HG02973 (cell line): ENCODE results near the gene SAMMSON.

ENCODE experiments used
- ATAC-seq: cut with Tn5 transposase; IDR thresholded peaks from one replicate; pipeline ENCODE4 v1.9.1; 2021; ENCODE audit warnings: moderate library complexity; ENCODE audit not compliant: unreplicated experiment

The SAMMSON gene

DNA sequence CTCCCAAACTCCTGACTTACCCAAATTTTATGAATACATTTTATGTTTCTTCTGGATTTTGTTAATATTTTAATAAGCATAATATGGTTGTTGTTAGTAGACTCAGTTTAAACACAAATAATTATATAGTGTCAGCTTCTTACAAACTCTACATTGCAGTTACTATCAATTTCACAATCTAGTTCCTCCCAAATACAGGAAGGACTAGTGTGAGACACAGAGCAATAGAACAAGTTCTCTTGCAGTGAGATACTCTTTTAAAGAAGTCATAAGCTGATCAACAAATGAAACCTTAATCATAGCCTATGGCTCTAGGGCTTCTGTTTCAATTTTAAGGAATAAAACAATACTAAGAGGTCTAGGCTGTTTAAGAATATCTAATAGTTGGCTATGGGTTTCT, 86.1 kb downstream of the SAMMSON start:
- ATAC-seq, result no peak

DNA sequence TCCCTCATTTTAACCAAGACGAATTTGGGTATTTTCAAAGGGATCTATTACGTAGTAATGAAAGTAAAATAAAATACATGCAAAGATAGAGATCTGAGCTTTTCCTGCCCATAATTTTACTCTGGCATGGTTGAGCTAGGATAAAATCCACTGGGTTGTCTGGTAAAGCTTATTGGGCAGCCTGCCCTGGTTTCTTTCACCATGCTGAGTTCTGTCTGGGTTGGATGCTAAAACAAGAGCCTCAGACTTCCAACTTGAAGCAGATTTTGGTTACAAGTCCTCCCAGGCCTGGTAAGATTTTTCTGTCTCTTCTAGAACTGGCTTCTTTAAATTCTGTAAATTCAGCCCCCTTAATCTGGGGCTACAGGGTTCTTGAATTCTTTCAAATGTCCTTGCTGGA, 86.8 kb downstream of the SAMMSON start:
- ATAC-seq, result no peak

DNA sequence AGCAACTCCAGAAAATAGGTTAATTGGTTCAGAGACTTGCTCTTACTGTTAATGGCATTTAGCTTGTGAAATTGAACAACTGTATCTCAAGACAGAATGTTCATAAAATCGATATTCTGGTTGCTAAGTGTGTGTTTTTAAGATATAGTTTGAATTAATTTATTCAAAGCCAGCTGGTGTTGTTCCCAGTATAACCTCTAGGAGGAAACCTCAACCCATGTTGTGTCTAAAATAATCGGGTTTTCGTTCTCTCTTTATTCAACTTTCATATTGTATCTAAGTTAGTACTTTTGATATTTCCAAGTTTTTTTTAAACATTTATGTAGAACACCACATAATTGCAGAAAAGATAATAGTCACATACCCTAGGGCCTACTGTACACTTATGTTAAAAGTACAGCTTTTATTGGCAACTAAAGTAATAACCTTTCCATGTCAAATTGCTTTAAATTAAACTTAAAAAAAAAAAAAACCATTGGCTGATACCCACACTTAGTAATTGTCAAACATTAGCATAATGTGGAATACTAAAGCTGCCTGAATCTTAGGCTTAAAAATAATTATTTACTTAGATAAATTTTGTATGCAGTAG, 90.9 kb downstream of the SAMMSON start:
- no peak for ATAC-seq

DNA sequence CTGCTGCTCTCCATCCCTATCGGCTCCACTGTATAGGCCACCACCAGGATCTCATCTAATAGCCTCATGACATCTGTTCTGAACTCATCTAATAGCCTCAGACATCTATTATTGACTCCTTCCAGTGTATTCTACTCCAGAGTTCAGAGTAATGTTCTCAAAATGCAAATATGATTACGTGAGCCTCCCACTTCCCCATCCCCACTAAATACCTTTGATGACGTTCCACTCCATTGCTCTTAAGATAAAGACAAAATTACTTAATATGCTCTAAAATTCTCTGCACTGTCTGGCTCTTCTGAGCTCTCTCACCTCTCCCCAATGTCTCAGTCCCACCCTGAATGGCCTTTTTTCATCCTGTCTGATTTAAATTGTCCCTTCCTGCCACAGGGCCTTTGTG, 94.7 kb downstream of the SAMMSON start:
- no peak for ATAC-seq

DNA sequence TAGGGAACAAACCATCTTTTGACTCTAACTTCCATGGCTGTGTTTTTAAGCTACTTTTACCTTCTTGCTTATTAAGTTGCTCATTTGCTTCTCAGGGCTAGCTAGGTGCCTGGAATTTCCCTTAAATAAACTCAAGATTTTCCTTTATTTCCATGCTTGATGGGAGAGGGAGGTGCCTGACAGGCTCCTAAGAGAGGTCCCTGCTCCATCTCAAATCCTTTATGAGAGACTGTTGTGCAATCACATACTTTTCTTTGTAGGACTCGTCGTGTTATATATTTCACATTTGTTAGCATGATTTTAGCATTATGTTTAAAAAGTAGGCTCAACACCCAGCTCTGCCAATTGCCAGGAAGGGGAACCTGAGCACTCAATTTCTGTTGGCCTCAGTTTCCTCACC, 95.7 kb downstream of the SAMMSON start:
- ATAC-seq, result no peak

DNA sequence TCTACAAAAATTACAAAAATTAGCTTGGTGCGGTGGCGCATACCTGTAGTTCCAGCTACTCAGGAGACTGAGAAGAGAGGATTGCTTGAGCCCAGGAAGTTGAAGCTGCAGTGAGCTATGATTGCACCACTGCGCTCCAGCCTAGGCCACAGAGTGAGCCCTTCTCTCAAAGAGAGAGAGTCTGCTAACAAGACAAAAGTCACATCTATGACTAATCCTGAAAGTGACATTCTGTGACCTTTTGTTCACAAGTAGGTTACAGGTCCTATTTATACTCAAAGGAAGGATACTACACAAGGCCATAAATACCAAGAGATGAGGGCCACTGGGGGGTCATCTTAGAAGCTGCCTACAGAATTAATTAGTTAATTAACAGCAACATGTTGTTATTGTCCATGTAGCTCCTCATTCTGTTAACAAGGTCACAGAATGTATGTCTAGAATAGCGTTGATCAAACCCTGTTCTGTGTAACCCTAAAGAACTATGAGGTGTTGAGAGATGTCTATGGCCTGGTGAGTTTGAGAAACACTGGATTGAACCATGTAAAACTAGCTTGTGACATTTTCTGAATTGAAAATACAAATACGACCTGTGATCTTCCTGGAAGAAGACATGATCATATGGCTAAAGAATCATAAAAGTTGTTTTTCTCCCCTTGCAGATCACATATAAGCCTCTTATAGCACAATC, 97.0 kb downstream of the SAMMSON start:
- peak; percentile 85 for ATAC-seq

DNA sequence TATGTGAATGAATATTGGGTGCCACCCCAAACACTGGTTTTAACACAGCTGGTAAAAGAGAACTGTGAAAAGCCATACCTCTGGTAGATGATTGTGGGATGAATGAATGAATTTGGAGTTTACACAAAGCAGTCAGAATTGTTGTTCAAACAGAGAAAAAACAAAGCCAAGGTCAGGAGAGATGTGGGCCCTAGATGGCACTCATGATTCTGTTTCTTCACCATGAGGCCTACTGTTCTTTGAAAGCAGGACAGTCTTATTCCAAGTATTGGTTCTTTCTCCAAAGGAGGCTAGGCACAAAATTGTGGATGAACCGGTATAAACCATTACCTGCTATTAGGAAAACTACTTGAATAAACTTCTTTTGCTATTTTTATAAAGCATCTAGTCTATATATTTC, 97.6 kb downstream of the SAMMSON start:
- ATAC-seq, result no peak

DNA sequence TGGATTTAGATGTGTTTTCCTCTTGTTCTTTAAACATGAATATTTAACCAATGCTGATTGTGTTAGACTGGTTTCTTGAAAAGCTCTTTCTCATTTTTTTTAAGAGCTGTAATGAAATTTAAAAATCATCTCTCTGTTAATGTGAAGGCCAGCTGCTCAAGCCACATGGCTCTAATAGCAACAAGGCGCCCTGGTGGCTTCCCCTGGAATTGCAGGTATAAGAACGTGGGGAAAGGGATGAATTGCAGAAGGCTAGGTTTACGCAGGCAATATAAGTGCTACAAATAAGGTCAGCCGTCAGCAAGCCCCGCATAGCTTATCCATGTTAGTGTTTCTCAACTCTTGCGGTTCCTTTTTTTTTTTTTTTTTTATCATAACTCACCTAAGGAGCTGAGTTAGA, 108.5 kb downstream of the SAMMSON start:
- ATAC-seq, result peak; percentile 53

DNA sequence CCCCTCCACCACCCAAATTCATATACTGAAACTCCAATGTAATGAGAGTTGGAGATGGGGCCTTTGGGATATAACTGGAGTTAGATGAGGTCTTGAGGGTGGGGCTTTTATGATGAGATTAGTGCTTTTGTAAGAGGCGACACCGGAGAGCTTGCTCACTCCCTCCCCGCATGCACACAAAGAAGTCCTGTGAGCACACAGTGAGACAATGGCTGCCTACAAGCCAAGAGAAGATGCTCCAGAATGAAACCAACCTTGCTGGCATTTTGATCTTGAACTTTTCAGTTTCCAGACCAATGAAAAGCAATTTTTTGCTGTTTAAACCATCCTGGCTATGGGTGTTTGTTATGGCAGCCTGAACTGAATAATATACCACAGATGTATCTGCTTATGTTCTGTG, 109.0 kb downstream of the SAMMSON start:
- no peak for ATAC-seq

DNA sequence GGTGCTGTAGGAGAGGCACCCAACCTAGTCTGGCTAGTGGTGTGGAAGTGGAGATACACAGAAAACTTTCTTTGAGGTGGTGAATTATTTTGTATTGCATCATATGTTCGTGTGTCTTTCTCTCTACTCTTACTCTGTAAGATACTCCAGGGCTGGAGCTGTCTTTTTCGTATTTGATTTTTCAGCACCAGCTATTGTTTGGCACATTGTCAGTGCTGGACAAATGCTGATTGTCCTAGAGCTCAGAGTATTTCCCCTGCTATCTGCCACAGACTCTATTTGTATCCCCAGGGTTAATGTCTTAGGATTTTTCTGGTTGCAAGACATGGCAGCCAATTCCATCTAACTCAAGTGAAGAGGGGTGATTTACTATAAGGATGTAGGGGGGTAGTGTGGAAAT, 110.5 kb downstream of the SAMMSON start:
- ATAC-seq, result no peak

DNA sequence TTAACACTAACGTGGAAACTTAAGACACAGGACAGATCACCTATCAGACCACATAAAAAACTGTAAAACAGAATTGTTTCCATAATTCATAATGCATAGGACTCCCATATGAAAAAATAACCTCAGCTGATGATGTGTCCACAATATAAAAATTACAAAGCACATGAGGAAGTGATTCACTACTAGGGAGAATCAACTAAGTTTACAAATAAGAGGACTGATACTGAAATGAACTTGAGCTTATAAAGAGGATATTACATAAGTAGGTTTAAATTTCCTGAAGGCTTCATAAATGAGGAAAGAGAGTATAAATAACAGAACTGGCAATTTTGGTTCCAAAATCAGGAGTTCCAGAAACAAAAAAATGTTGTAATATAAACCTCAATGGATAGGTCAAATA, 111.9 kb downstream of the SAMMSON start:
- no peak for ATAC-seq

DNA sequence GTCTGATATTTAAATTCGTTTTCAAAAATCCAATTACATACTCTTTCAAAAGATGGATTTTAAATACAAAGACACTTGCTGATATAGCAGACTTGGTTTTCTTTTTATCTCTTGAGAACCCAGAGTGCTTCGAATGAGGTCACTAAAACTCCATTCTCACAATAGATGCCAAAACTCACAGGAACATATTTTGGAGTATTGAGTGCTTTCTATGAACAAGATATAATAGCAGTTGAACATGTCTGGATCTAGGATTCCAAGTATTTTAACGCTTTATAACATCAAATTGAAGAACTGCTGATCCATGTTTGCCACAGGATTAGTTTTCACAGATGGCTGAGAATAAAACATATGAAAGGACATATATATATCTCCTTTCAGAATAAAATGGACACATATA, 113.2 kb downstream of the SAMMSON start:
- no peak for ATAC-seq

DNA sequence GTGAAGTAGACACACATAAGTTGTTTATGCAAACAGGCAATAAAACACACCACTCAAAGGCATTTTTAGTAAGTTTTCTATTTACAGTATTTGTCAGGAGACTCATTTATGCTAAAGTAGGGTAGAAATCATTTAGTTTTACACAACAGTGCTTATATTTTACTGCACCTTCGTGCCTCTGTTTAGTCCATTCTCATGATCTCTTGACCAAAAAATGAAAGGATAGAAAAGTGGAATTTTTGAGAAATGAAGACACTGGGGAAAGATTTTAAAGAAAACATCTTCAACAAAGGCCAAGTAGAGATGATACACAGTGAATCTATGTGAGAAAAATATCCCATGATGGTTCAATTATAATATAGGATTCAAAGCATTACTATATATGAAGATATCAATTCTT, 114.9 kb downstream of the SAMMSON start:
- ATAC-seq, result no peak

DNA sequence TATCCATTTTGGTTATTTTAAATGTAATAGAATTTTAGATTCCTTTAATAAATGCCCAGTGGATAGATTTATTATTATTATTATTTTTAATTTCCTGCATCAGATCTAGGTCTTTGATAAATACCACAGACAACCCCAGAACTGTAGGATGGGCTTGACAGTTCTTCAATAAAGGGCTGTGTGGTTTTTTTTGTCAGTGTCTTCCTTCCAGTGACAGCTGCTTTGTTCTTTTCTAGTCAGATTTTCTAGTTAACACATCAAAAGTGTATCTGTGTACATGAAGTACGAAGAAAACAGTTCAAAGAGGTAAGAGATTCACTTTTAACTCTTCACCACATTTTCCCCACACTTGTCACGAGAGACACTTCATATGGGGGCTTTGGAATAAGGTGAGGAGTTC, 120.3 kb downstream of the SAMMSON start:
- no peak for ATAC-seq
